Measurements from ENCODE around the gene RAB3GAP2.

DNA sequence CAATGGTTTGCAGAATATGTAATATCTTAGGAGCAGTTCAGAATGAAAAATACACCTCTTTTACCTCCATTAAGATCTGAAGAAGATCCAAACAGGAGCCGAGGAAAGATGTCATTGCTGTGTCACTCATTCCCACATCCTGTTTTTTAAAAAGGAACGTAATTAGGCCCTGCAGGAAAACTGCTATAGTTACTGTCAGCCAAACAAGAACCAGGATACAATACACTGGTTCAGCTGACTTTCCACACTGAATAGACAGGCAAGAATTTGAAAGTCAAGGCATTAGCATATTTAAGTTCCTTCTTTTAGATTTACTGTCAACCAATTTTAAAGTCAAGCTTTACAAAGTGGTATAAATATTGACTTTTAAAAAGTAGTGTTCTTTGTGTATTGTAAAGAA lies 114.5 kb downstream of the RAB3GAP2 start:
- TF ChIP-seq, protein P1, sequence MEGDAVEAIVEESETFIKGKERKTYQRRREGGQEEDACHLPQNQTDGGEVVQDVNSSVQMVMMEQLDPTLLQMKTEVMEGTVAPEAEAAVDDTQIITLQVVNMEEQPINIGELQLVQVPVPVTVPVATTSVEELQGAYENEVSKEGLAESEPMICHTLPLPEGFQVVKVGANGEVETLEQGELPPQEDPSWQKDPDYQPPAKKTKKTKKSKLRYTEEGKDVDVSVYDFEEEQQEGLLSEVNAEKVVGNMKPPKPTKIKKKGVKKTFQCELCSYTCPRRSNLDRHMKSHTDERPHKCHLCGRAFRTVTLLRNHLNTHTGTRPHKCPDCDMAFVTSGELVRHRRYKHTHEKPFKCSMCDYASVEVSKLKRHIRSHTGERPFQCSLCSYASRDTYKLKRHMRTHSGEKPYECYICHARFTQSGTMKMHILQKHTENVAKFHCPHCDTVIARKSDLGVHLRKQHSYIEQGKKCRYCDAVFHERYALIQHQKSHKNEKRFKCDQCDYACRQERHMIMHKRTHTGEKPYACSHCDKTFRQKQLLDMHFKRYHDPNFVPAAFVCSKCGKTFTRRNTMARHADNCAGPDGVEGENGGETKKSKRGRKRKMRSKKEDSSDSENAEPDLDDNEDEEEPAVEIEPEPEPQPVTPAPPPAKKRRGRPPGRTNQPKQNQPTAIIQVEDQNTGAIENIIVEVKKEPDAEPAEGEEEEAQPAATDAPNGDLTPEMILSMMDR (conservative IDR thresholded peaks at IDR 0.05 in 1 of 2, IDR thresholded peaks at IDR 0.05 in 1 of 2; ENCODE audit: low read depth in 1 of 2, low read length in 2 of 2): no peak
- no peak for TF ChIP-seq EZH2 (IDR thresholded peaks at IDR 0.05; ENCODE audit: low read length, missing control alignments)

All from fibroblast of lung (primary cell).